Brain microvascular endothelial cell (primary cell): ENCODE measurements around the gene MCM10.

Experiments
- DNase-seq: peaks from one replicate; pipeline ENCODE4 v3.0.0-alpha.2; 2020
- H3K27ac ChIP-seq: fragments of 250-450 bp; sonication (Bioruptor Pico); 2 replicates; pipeline ENCODE4 v1.5.1; 2020; ENCODE audit warnings: mild to moderate bottlenecking, moderate library complexity
- H3K27me3 ChIP-seq: fragments of 250-450 bp; sonication (Bioruptor Pico); replicated peaks from 2 replicates; pipeline ENCODE4 v1.5.1; 2020; ENCODE audit warnings: mild to moderate bottlenecking
- H3K36me3 ChIP-seq: fragments of 250-450 bp; sonication (Bioruptor Pico); replicated peaks from 2 replicates; pipeline ENCODE4 v1.5.1; 2020; ENCODE audit warnings: mild to moderate bottlenecking
- H3K4me3 ChIP-seq: 2 replicates; pipeline ENCODE4 v1.5.1; 2011; ENCODE audit warnings: low read depth, mild to moderate bottlenecking, control low read depth, low read length, moderate library complexity
- CTCF ChIP-seq: IDR thresholded peaks from 2 replicates; pipeline ENCODE4 v1.5.1; 2011; ENCODE audit warnings: low read depth, mild to moderate bottlenecking, moderate library complexity, low read length, control low read depth, inconsistent platforms; ENCODE audit errors: missing control alignments
- in situ Hi-C: cut with HindIII; loops from 2 replicates; pipeline ENCODE4 v1.10.0; 2017; ENCODE audit warnings: low sequenced_read_pairs, low pct_ligation_motif_present

Gene MCM10

GRCh38 chr10:13165177-13165576, 3.8 kb downstream of the MCM10 start:
- H3K27ac ChIP-seq, result no peak overlapping the region
- no peak for TF ChIP-seq CTCF
- H3K36me3 ChIP-seq, result no peaks in the 10 kb centered on the region
- H3K4me3 ChIP-seq, result no peak overlapping the region
- DNase-seq, result no peak
- H3K27me3 ChIP-seq, result no peaks in the 10 kb centered on the region
- in situ Hi-C loops, result no loop called here

GRCh38 chr10:13167568-13167967, 6.2 kb downstream of the MCM10 start:
- no peak overlapping the region for H3K4me3 ChIP-seq

GRCh38 chr10:13168781-13169180, 7.4 kb downstream of the MCM10 start:
- Histone ChIP-seq H3K36me3 (no peaks in the 10 kb centered on the region), H3K27me3 (no peaks in the 10 kb centered on the region), H3K4me3 (no peak overlapping the region), H3K27ac (no peak overlapping the region)
- no peak for DNase-seq
- in situ Hi-C loops, result no loop called here
- no peak for TF ChIP-seq CTCF

More at GRCh38 chr10:13167568-13167967, 6.2 kb downstream of the MCM10 start:
- Histone ChIP-seq H3K36me3 (no peaks in the 10 kb centered on the region), H3K27me3 (no peaks in the 10 kb centered on the region), H3K27ac (no peak overlapping the region)
- in situ Hi-C loops, result no loop called here
- TF ChIP-seq CTCF, result no peak
- DNase-seq, result no peak

GRCh38 chr10:13173616-13174015, 12.3 kb downstream of the MCM10 start:
- H3K36me3 ChIP-seq, result no peaks in the 10 kb centered on the region
- H3K4me3 ChIP-seq, result no peak overlapping the region
- no peak for DNase-seq
- H3K27ac ChIP-seq, result no peak overlapping the region
- no peaks in the 10 kb centered on the region for H3K27me3 ChIP-seq
- in situ Hi-C loops, result no loop called here
- no peak for TF ChIP-seq CTCF

- Histone ChIP-seq H3K27me3 (no peaks in the 10 kb centered on the region), H3K36me3 (no peaks in the 10 kb centered on the region), H3K4me3 (no peak overlapping the region), H3K27ac (no peak overlapping the region)
- no peak for DNase-seq
- in situ Hi-C loops, result no loop called here
- no peak for TF ChIP-seq CTCF
These were observed 19.4 kb downstream of the MCM10 start for GRCh38 chr10:13180788-13181187.

- in situ Hi-C loops, result no loop called here
- Histone ChIP-seq H3K27ac (no peak overlapping the region), H3K36me3 (no peaks in the 10 kb centered on the region), H3K27me3 (no peaks in the 10 kb centered on the region), H3K4me3 (no peak overlapping the region)
- no peak for TF ChIP-seq CTCF
- DNase-seq, result no peak
These were observed 21.1 kb downstream of the MCM10 start for GRCh38 chr10:13182424-13182823.
